ENCODE measurements around the gene UMODL1. TPM values are rescaled to one million over a fixed set of nuclear protein-coding genes. Genes with fewer than 3 reads are reported as not detected.

Gene UMODL1
- total RNA-seq, 1 donor from 2014 or later, result not detected

DNA sequence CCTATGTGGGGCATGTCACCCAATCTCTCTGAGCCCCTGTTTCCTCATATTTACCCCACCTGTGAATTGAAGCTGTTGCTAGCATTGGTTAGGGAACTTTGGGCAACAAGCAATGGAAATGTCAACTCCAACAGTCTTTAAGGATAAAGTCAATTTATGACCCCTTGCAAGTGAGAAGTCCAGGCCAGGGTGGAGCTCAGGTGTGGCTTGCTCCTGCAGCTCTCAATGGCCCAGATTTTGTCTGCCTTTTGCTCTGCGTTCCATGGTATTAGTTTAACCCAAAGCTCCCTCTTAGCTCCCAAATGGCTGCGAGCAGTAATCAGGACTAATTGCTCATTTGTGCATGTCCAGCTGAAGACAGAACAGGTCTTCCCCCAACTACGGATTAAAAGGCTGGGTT is 77.5 kb downstream of the UMODL1 start:
- no peak overlapping the region for H2AFZ ChIP-seq (replicated peaks)
- H3K9ac ChIP-seq, result no peak overlapping the region
- no peak overlapping the region for H3K4me2 ChIP-seq
- no peaks in the 10 kb centered on the region for H3K36me3 ChIP-seq
- H3K27ac ChIP-seq, result no peak overlapping the region
- TF ChIP-seq EZH2 (IDR thresholded peaks at IDR 0.05) (no peak), EZH2phosphoT487 (IDR thresholded peaks at IDR 0.05) (no peak)
- TF ChIP-seq, protein P1, sequence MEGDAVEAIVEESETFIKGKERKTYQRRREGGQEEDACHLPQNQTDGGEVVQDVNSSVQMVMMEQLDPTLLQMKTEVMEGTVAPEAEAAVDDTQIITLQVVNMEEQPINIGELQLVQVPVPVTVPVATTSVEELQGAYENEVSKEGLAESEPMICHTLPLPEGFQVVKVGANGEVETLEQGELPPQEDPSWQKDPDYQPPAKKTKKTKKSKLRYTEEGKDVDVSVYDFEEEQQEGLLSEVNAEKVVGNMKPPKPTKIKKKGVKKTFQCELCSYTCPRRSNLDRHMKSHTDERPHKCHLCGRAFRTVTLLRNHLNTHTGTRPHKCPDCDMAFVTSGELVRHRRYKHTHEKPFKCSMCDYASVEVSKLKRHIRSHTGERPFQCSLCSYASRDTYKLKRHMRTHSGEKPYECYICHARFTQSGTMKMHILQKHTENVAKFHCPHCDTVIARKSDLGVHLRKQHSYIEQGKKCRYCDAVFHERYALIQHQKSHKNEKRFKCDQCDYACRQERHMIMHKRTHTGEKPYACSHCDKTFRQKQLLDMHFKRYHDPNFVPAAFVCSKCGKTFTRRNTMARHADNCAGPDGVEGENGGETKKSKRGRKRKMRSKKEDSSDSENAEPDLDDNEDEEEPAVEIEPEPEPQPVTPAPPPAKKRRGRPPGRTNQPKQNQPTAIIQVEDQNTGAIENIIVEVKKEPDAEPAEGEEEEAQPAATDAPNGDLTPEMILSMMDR (IDR thresholded peaks at IDR 0.05), result no peak
- H3K36me3 Mint-ChIP-seq, result no peaks in the 10 kb centered on the region
- no peak overlapping the region for H3K4me3 ChIP-seq
- no peaks in the 10 kb centered on the region for H3K79me2 ChIP-seq (ENCODE audit: low read depth)
- H3F3A ChIP-seq (ENCODE audit: low read depth), result no peaks in the 10 kb centered on the region
- H3K27ac Mint-ChIP-seq, result no peak overlapping the region
- H3K9me3 Mint-ChIP-seq, result no peaks in the 10 kb centered on the region
- peaks cover 4% of the 10 kb centered on the region for H3K4me1 ChIP-seq
- H3K4me1 Mint-ChIP-seq, result peaks cover 27% of the 10 kb centered on the region
- no peak for DNase-seq (ENCODE audit: low spot score)
- no peaks in the 10 kb centered on the region for H3K9me3 ChIP-seq (ENCODE audit: low read depth)
- H3K27me3 Mint-ChIP-seq (ENCODE audit: insufficient read depth, low read depth), result peaks cover 11% of the 10 kb centered on the region
- H3K27me3 ChIP-seq, result no peaks in the 10 kb centered on the region
- no peaks in the 10 kb centered on the region for H4K20me1 ChIP-seq (ENCODE audit: low read depth)
- no peak overlapping the region for H3K4me3 Mint-ChIP-seq

DNA sequence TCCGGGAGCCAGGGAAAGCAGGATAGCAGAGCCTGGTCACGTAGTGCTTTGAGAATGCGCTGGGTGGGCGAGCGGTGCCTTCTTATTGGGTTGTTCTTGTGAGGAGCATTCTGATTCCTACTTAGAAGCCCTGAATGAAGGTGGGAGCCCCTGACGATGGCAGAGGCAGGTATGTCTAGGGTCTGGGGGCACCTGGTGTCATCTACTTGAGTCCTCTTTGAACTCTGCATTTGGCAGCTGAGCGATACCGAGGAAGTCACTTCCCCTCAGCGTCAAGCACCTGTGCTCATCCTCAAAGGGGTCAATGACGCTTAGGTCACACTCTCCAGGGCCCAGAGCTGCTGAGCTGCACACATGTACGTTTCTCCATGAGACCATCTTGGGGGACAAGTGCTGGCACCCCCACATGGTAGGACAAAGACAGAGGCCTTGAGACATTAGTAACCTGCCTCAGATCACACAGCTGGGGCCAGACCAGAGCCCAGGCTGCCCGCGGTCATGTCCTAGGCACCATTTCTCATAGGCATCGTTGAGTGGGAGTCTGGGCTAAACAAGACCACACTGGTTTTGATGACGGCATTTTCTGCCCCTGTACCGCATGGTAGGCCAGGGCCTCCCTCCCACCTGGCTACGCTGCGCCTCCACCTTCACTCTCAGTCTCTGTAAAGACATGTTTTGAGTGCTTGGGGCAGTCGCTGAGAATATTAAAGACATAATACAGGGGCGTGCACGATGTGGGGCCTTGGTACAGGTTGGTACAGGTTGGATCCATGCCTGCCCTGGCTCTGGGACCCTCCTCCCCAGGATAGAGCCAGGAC is 78.7 kb downstream of the UMODL1 start:
- H2AFZ ChIP-seq (replicated peaks), result no peak overlapping the region
- Mint-ChIP-seq H3K9me3 (no peaks in the 10 kb centered on the region), H3K27me3 (ENCODE audit: insufficient read depth, low read depth) (peaks cover 7% of the 10 kb centered on the region), H3K4me1 (peaks cover 28% of the 10 kb centered on the region), H3K36me3 (no peaks in the 10 kb centered on the region), H3K4me3 (no peak overlapping the region), H3K27ac (no peak overlapping the region)
- H3K27ac ChIP-seq, result no peak overlapping the region
- H3K4me1 ChIP-seq, result peaks cover 4% of the 10 kb centered on the region
- no peaks in the 10 kb centered on the region for H3K79me2 ChIP-seq (ENCODE audit: low read depth)
- no peaks in the 10 kb centered on the region for H3F3A ChIP-seq (ENCODE audit: low read depth)
- H3K27me3 ChIP-seq, result no peaks in the 10 kb centered on the region
- DNase-seq (ENCODE audit: low spot score), result no peak
- no peak overlapping the region for H3K9ac ChIP-seq
- TF ChIP-seq EZH2phosphoT487 (IDR thresholded peaks at IDR 0.05) (no peak), EZH2 (IDR thresholded peaks at IDR 0.05) (no peak)
- TF ChIP-seq, protein P1 (IDR thresholded peaks at IDR 0.05), result no peak
- H3K9me3 ChIP-seq (ENCODE audit: low read depth), result no peaks in the 10 kb centered on the region
- H3K36me3 ChIP-seq, result no peaks in the 10 kb centered on the region
- H3K4me2 ChIP-seq, result no peak overlapping the region
- H3K4me3 ChIP-seq, result no peak overlapping the region
- H4K20me1 ChIP-seq (ENCODE audit: low read depth), result no peaks in the 10 kb centered on the region

DNA sequence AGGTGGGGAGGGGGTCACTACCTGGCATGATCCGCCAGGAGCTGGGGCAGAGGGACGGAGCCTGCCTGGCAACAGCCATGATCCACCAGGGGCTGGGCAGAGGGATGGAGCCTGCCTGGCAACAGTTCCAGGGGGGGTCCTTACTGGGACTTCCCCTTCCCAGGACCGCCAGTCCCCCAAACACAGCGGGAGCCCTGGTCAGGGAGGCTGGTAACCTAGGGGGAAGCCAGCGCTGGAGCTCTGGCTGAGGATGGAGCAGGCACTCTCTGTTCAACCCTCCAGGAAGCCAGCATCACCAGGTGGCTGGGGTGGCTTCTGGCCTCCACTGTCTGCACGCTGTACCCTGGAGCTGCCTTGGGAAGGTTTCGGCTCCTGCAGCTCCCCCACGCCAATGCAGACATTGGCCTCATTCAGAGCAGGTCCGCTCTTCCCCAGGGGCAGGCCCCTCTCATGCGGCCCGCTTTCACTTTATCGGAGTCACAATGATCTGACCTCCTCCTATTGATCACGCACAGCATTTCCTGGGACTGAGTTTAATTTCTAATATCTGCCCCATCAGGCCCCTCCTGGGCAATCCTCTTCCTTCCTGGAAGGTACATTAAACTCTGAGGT is 79.5 kb downstream of the UMODL1 start:
- Mint-ChIP-seq H3K27ac (peak overlapping the region; percentile 69), H3K9me3 (no peaks in the 10 kb centered on the region), H3K4me1 (peaks cover 31% of the 10 kb centered on the region), H3K36me3 (no peaks in the 10 kb centered on the region), H3K4me3 (no peak overlapping the region), H3K27me3 (ENCODE audit: insufficient read depth, low read depth) (peaks cover 7% of the 10 kb centered on the region)
- H3K36me3 ChIP-seq, result no peaks in the 10 kb centered on the region
- no peaks in the 10 kb centered on the region for H3F3A ChIP-seq (ENCODE audit: low read depth)
- no peak overlapping the region for H3K4me3 ChIP-seq
- no peak overlapping the region for H2AFZ ChIP-seq (replicated peaks)
- H3K27me3 ChIP-seq, result no peaks in the 10 kb centered on the region
- H3K9me3 ChIP-seq (ENCODE audit: low read depth), result no peaks in the 10 kb centered on the region
- H4K20me1 ChIP-seq (ENCODE audit: low read depth), result no peaks in the 10 kb centered on the region
- H3K27ac ChIP-seq, result no peak overlapping the region
- no peak overlapping the region for H3K4me2 ChIP-seq
- no peaks in the 10 kb centered on the region for H3K79me2 ChIP-seq (ENCODE audit: low read depth)
- no peak for DNase-seq (ENCODE audit: low spot score)
- H3K9ac ChIP-seq, result no peak overlapping the region
- TF ChIP-seq, protein P1 (IDR thresholded peaks at IDR 0.05), result no peak
- no peak for TF ChIP-seq EZH2phosphoT487 (IDR thresholded peaks at IDR 0.05)
- no peak for TF ChIP-seq EZH2 (IDR thresholded peaks at IDR 0.05)
- H3K4me1 ChIP-seq, result peaks cover 4% of the 10 kb centered on the region
